ENCODE data around the gene COX19. TPM values are rescaled to one million over a fixed set of nuclear protein-coding genes. Genes with fewer than 3 reads are reported as not detected.

Gene COX19
- total RNA-seq, 4 donors from 2014 or later: 15.9 to 41.3 (median 24.7) TPM

- H3K4me3 ChIP-seq: peak overlapping the region in 2 of 4 donors; percentile 2 to 19
- H3K36me3 ChIP-seq: no peaks in the 10 kb centered on the region
- H3K9me3 ChIP-seq: no peaks in the 10 kb centered on the region
- peak in 1 of 2 donors; percentile 14 for TF ChIP-seq POLR2A (IDR thresholded peaks at IDR 0.05)
- TF ChIP-seq CTCF (IDR thresholded peaks at IDR 0.05): no peak
- peaks cover 0 to 31% (median 0%) of the 10 kb centered on the region in 4 donors for H3K4me1 ChIP-seq
- peak overlapping the region in 1 of 4 donors; percentile 12 for H3K27ac ChIP-seq
- DNase-seq: peak in 2 of 3 donors; percentile 59 to 65
- H3K27me3 ChIP-seq: peaks cover 0 to 5% of the 10 kb centered on the region in 2 donors
Measured at GRCh38 chr7:985915-986741, 10.8 kb upstream of the COX19 start.

GRCh38 chr7:985127-985416, 9.7 kb upstream of the COX19 start:
- Histone ChIP-seq H3K4me3 (no peak overlapping the region), H3K4me1 (peaks cover 0 to 31% (median 0%) of the 10 kb centered on the region in 4 donors), H3K9me3 (no peaks in the 10 kb centered on the region), H3K36me3 (no peaks in the 10 kb centered on the region), H3K27me3 (peaks cover 0 to 5% of the 10 kb centered on the region in 2 donors), H3K27ac (no peak overlapping the region)
- TF ChIP-seq POLR2A (IDR thresholded peaks at IDR 0.05): no peak
- no peak for DNase-seq

- Histone ChIP-seq H3K27ac (no peak overlapping the region), H3K4me1 (peaks cover 0 to 35% (median 0%) of the 10 kb centered on the region in 4 donors), H3K27me3 (peaks cover 0 to 5% of the 10 kb centered on the region in 2 donors)
Measured at GRCh38 chr7:984361-985126, 9.2 kb upstream of the COX19 start.

GRCh38 chr7:983616-984071, 8.3 kb upstream of the COX19 start:
- Histone ChIP-seq H3K4me1 (peaks cover 0 to 41% (median 0%) of the 10 kb centered on the region in 4 donors), H3K4me3 (no peak overlapping the region), H3K27me3 (peaks cover 0 to 2% of the 10 kb centered on the region in 2 donors), H3K27ac (no peak overlapping the region), H3K36me3 (no peaks in the 10 kb centered on the region), H3K9me3 (no peaks in the 10 kb centered on the region)
- TF ChIP-seq CTCF (IDR thresholded peaks at IDR 0.05): no peak
- no peak for TF ChIP-seq POLR2A (IDR thresholded peaks at IDR 0.05)
- DNase-seq: no peak

More at GRCh38 chr7:984361-985126, 9.2 kb upstream of the COX19 start:
- Histone ChIP-seq H3K4me3 (no peak overlapping the region), H3K36me3 (no peaks in the 10 kb centered on the region), H3K9me3 (no peaks in the 10 kb centered on the region)
- no peak for DNase-seq
- TF ChIP-seq CTCF (IDR thresholded peaks at IDR 0.05) (no peak), POLR2A (IDR thresholded peaks at IDR 0.05) (no peak)

GRCh38 chr7:983004-983615, 7.8 kb upstream of the COX19 start, which contains the start of gene CYP2W1:
Gene CYP2W1 (plus strand): TSS chr7:983181. CDS start chr7:983212, 31 bp downstream.
- DNase-seq: no peak
- Histone ChIP-seq H3K9me3 (no peaks in the 10 kb centered on the region), H3K36me3 (no peaks in the 10 kb centered on the region), H3K27me3 (no peaks in the 10 kb centered on the region), H3K4me1 (peaks cover 0 to 41% (median 0%) of the 10 kb centered on the region in 4 donors), H3K27ac (no peak within 1 kb of the TSS), H3K4me3 (no peak within 1 kb of the TSS)
- no peak for TF ChIP-seq CTCF (IDR thresholded peaks at IDR 0.05)
- no peak for TF ChIP-seq POLR2A (IDR thresholded peaks at IDR 0.05)
